Erythroblast (primary cell): Measurements from ENCODE around the gene NCAM2.

Source experiments
- GATA1 ChIP-seq: IDR thresholded peaks from 2 replicates; pipeline ENCODE4 v1.6.1; 2011; ENCODE audit warnings: low read depth, mild to moderate bottlenecking, control low read depth, low read length, moderate library complexity
- POLR2A ChIP-seq: IDR thresholded peaks from 2 replicates; pipeline ENCODE4 v1.6.1; 2011; ENCODE audit warnings: mild to moderate bottlenecking, low read length

DNA sequence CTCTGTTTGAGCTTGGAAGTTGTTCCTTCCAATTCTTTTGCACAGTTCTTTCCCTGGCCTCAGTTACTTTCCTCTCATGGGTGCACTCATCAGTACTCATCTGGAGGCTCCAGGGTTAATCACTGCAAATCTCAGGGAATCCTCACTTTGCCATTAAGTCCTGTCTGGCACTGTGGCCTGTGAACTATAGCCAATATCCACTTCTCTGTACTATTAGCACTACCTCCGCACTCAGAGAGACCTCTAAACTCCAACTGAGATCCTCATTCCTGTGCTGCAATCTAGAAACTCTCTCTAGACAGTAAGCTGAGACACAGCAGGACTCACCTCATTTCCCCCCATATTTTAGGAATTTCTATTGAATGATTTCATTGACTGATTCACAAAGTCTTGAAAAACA is 311.3 kb downstream of the NCAM2 start:
- no peak for TF ChIP-seq POLR2A
- no peak for TF ChIP-seq GATA1
